Ovary (tissue), 3 donors: ENCODE measurements around the gene CFAP61.

Experiments
- CTCF ChIP-seq, 3 donors: fragments of 450-650 bp in 2 of 3; fragments of 200-600 bp in 1 of 3; IDR thresholded peaks; one replicate each; pipeline versions ENCODE4 v1.5.1 to v1.8.0; 2016 to 2022; ENCODE audit warnings: antibody characterized with exemption in 3 of 3, mild to moderate bottlenecking in 1 of 3
- POLR2A ChIP-seq: fragments of 450-650 bp; IDR thresholded peaks from one replicate; pipeline ENCODE4 v1.6.1; 2017; ENCODE audit warnings: antibody characterized with exemption, mild to moderate bottlenecking, moderate library complexity
- donor health status: DM: no; HTN: no; CAD: no.

GRCh38 chr20:20225325-20226043 lies 173.2 kb downstream of the CFAP61 start:
- no peak for TF ChIP-seq CTCF (IDR thresholded peaks at IDR 0.05)
- no peak for TF ChIP-seq POLR2A
